BE2C (cell line): ENCODE measurements around the gene CHRNE.
"Not testable (repeated sequence)": the region's sequence is repeated elsewhere in the genome, so short reads cannot be mapped to it uniquely, and the experiment has no call there.

Source experiments
- DNase-seq: peaks from one replicate; pipeline ENCODE4 v3.0.0-alpha.2; 2020
- H3K27me3 ChIP-seq: fragments of 250-450 bp; sonication (Bioruptor Pico); 2 replicates; pipeline ENCODE4 v1.5.1; 2020; ENCODE audit warnings: mild to moderate bottlenecking
- H3K36me3 ChIP-seq: fragments of 250-450 bp; sonication (Bioruptor Pico); 2 replicates; pipeline ENCODE4 v1.5.1; 2020; ENCODE audit warnings: mild to moderate bottlenecking
- H3K4me1 ChIP-seq: fragments of 250-450 bp; sonication (Bioruptor Pico); 2 replicates; pipeline ENCODE4 v1.5.1; 2020
- H3K4me3 ChIP-seq: 2 replicates; pipeline ENCODE4 v1.5.1; 2011; ENCODE audit warnings: low read depth, low read length
- H3K9me3 ChIP-seq: fragments of 250-450 bp; sonication (Bioruptor Pico); 2 replicates; pipeline ENCODE4 v1.5.1; 2020
- CTCF ChIP-seq: IDR thresholded peaks from 2 replicates; pipeline ENCODE4 v1.5.1; 2012; ENCODE audit warnings: mild to moderate bottlenecking, low read depth, low read length

Gene CHRNE

GRCh38 chr17:4872786-4873185 lies 30.1 kb downstream of the CHRNE start:
- Histone ChIP-seq H3K9me3 (no peaks in the 10 kb centered on the region), H3K4me3 (no peak overlapping the region), H3K27me3 (no peaks in the 10 kb centered on the region), H3K36me3 (no peaks in the 10 kb centered on the region), H3K4me1 (no peaks in the 10 kb centered on the region)
- DNase-seq = no peak
- no peak for TF ChIP-seq CTCF

DNA sequence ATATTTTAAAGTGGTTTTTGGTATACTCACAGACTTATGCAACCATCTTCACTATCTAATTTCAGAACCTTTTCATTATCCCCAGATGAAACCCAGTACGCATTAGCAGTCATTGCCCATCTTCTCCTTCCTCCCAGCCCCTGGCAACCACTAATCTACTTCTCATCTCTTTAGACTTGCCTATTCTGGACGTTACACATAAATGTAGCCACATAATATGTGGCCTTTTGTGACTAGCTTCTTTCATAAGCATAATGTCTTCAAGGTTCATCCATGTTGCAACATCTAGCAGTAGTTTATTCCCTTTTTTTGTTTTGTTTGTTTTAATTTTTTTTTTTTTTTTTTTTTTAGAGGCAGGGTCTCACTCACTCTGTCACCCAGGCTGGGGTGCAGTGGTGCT lies 32.0 kb downstream of the CHRNE start:
- Histone ChIP-seq H3K4me3 (no peak overlapping the region), H3K4me1 (no peaks in the 10 kb centered on the region), H3K36me3 (no peaks in the 10 kb centered on the region), H3K27me3 (no peaks in the 10 kb centered on the region), H3K9me3 (no peaks in the 10 kb centered on the region)
- TF ChIP-seq CTCF = no peak
- DNase-seq = no peak

- H3K9me3 ChIP-seq, DNase-seq, H3K36me3 ChIP-seq, H3K27me3 ChIP-seq, H3K4me1 ChIP-seq, H3K4me3 ChIP-seq: not testable (repeated sequence)
Measured at GRCh38 chr17:4869058-4869998, 33.6 kb downstream of the CHRNE start.

DNA sequence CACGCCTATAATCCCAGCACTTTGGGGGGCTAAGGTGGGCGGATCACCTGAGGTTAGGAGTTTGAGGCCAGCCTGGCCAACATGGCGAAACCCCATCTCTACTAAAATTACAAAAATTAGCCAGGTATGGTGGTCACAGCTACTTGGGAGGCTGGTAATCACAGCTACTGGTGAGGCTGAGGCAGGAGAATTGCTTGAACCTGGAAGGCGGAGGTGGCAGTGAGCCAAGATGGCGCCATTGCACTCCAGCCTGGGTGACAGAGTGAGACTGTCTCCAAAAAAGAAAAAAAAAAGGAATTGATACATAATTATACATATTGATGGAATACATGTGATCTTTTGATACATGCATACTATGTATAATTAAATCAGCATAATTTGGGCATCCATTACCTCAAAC lies 35.4 kb downstream of the CHRNE start:
- not testable (repeated sequence) for H3K4me1 ChIP-seq, H3K27me3 ChIP-seq, H3K9me3 ChIP-seq, H3K36me3 ChIP-seq, DNase-seq, H3K4me3 ChIP-seq

- no peak for TF ChIP-seq CTCF
- Histone ChIP-seq H3K27me3 (no peaks in the 10 kb centered on the region), H3K36me3 (no peaks in the 10 kb centered on the region), H3K9me3 (no peaks in the 10 kb centered on the region), H3K4me3 (no peak overlapping the region), H3K4me1 (no peaks in the 10 kb centered on the region)
- DNase-seq = no peak
Measured at GRCh38 chr17:4863321-4863720, 39.6 kb downstream of the CHRNE start.

DNA sequence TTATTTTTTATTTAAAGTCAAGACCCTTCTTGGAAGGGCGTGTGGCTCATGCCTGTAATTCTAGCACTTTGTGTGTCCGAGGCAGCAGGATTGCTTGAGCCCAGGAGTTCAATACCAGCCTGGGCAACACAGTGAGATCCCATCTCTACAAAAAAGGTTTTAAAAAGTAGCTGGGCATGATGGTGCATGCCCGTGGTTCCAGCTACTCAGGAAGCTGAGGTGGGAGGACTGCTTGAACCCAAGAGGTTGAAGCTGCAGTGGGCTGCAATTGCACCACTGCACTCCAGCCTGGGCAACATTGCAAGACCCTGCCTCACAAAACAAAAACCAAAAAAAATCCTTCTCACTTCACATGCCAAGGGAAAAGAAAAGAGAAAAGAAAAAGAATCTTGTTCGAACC lies 40.2 kb downstream of the CHRNE start:
- no peaks in the 10 kb centered on the region for H3K9me3 ChIP-seq
- H3K27me3 ChIP-seq = no peaks in the 10 kb centered on the region
- no peaks in the 10 kb centered on the region for H3K36me3 ChIP-seq
- TF ChIP-seq CTCF = no peak
- H3K4me1 ChIP-seq = no peaks in the 10 kb centered on the region
- no peak overlapping the region for H3K4me3 ChIP-seq
- DNase-seq = no peak

- no peaks in the 10 kb centered on the region for H3K36me3 ChIP-seq
- TF ChIP-seq CTCF = no peak
- DNase-seq = no peak
- no peak overlapping the region for H3K4me3 ChIP-seq
- H3K4me1 ChIP-seq = no peaks in the 10 kb centered on the region
- H3K9me3 ChIP-seq = no peaks in the 10 kb centered on the region
- no peaks in the 10 kb centered on the region for H3K27me3 ChIP-seq
Measured at GRCh38 chr17:4861052-4861451, 41.8 kb downstream of the CHRNE start.
